HG02970 (cell line): ENCODE measurements around the gene APOH.

Experiments used
- ATAC-seq: cut with Tn5 transposase; IDR thresholded peaks from one replicate; pipeline ENCODE4 v1.9.1; 2021; ENCODE audit warnings: mild to moderate bottlenecking, moderate library complexity, moderate number of reproducible peaks; ENCODE audit not compliant: unreplicated experiment, low FRiP score

APOH gene

GRCh38 chr17:66200685-66201092, 28.5 kb downstream of the APOH start:
- ATAC-seq, result no peak

- no peak for ATAC-seq
Observed at GRCh38 chr17:66198242-66198641, 31.0 kb downstream of the APOH start.

GRCh38 chr17:66192378-66192687, 36.9 kb downstream of the APOH start:
- ATAC-seq, result no peak

- ATAC-seq, result peak; percentile 66
Observed at GRCh38 chr17:66191593-66192377, 37.4 kb downstream of the APOH start, which contains the start of gene CEP112. Gene CEP112, minus strand, starts transcription at chr17:66192133.

- no peak for ATAC-seq
Observed at GRCh38 chr17:66190738-66191592, 38.2 kb downstream of the APOH start.

- no peak for ATAC-seq
Observed at GRCh38 chr17:66187718-66188117, 41.5 kb downstream of the APOH start.

- ATAC-seq, result no peak
Observed at GRCh38 chr17:66185862-66186261, 43.4 kb downstream of the APOH start.

- ATAC-seq, result no peak
Observed at GRCh38 chr17:66184392-66184791, 44.8 kb downstream of the APOH start.

- ATAC-seq, result no peak
Observed at GRCh38 chr17:66183529-66183928, 45.7 kb downstream of the APOH start.

- ATAC-seq, result no peak
Observed at GRCh38 chr17:66178642-66179041, 50.6 kb downstream of the APOH start.

- ATAC-seq, result no peak
Observed at GRCh38 chr17:66177048-66177447, 52.2 kb downstream of the APOH start.

GRCh38 chr17:66175892-66176291, 53.3 kb downstream of the APOH start:
- ATAC-seq, result no peak

GRCh38 chr17:66172691-66173223, 56.5 kb downstream of the APOH start:
- no peak for ATAC-seq

GRCh38 chr17:66172144-66172543, 57.1 kb downstream of the APOH start:
- no peak for ATAC-seq

- ATAC-seq, result no peak
Observed at GRCh38 chr17:66171692-66172091, 57.5 kb downstream of the APOH start.

GRCh38 chr17:66171172-66171571, 58.0 kb downstream of the APOH start:
- ATAC-seq, result no peak

- ATAC-seq, result no peak
Observed at GRCh38 chr17:66169839-66170238, 59.4 kb downstream of the APOH start.

- ATAC-seq, result no peak
Observed at GRCh38 chr17:66167189-66167815, 61.9 kb downstream of the APOH start.

GRCh38 chr17:66165537-66166123, 63.6 kb downstream of the APOH start:
- no peak for ATAC-seq
